ENCODE data around the gene CDK2.
"Not testable (repeated sequence)": the region's sequence is repeated elsewhere in the genome, so short reads cannot be mapped to it uniquely, and the experiment has no call there.

Gene CDK2

GRCh38 chr12:55978393-55978792 lies 11.8 kb downstream of the CDK2 start:
- Histone ChIP-seq H2AFZ (ENCODE audit: low read depth, low read length) (no peak overlapping the region), H3K4me2 (ENCODE audit: low read length) (no peak overlapping the region), H3K79me2 (ENCODE audit: low read length) (peaks cover 20% of the 10 kb centered on the region)

GRCh38 chr12:55979069-55979468 lies 12.4 kb downstream of the CDK2 start:
- no peak overlapping the region for H3K9ac ChIP-seq (ENCODE audit: low read length)
- no peak overlapping the region for H2AFZ ChIP-seq (ENCODE audit: low read depth, low read length)
- no peak overlapping the region for H3K4me3 ChIP-seq (ENCODE audit: low read length)
- H3K27me3 ChIP-seq (ENCODE audit: low read depth, low read length) = no peaks in the 10 kb centered on the region
- TF ChIP-seq EZH2phosphoT487 (IDR thresholded peaks at IDR 0.05; ENCODE audit: low read depth) = no peak
- no peak for TF ChIP-seq CTCF (IDR thresholded peaks at IDR 0.05; ENCODE audit: low read depth, low read length)
- H4K20me1 ChIP-seq (ENCODE audit: insufficient read depth, low read length) = no peaks in the 10 kb centered on the region
- H3K36me3 ChIP-seq (replicated peaks; ENCODE audit: low read depth, low read length) = peaks cover 11% of the 10 kb centered on the region
- no peak overlapping the region for H3K27ac ChIP-seq (ENCODE audit: low read length)
- H3K9me3 ChIP-seq (ENCODE audit: insufficient read depth, low read length) = no peaks in the 10 kb centered on the region
- H3K79me2 ChIP-seq (ENCODE audit: low read length) = peaks cover 19% of the 10 kb centered on the region
- H3K4me2 ChIP-seq (ENCODE audit: low read length) = no peak overlapping the region
- peaks cover 7% of the 10 kb centered on the region for H3K4me1 ChIP-seq (ENCODE audit: low read length)

More at GRCh38 chr12:55978393-55978792, 11.8 kb downstream of the CDK2 start:
- Histone ChIP-seq H3K36me3 (replicated peaks; ENCODE audit: low read depth, low read length) (peaks cover 11% of the 10 kb centered on the region), H3K9me3 (ENCODE audit: insufficient read depth, low read length) (no peaks in the 10 kb centered on the region), H3K27me3 (ENCODE audit: low read depth, low read length) (no peaks in the 10 kb centered on the region), H3K9ac (ENCODE audit: low read length) (no peak overlapping the region), H4K20me1 (ENCODE audit: insufficient read depth, low read length) (no peaks in the 10 kb centered on the region), H3K4me3 (ENCODE audit: low read length) (no peak overlapping the region), H3K4me1 (ENCODE audit: low read length) (peaks cover 7% of the 10 kb centered on the region), H3K27ac (ENCODE audit: low read length) (no peak overlapping the region)
- no peak for TF ChIP-seq CTCF (IDR thresholded peaks at IDR 0.05; ENCODE audit: low read depth, low read length)
- TF ChIP-seq EZH2phosphoT487 (IDR thresholded peaks at IDR 0.05; ENCODE audit: low read depth) = no peak

- not testable (repeated sequence) for H3K9me3 ChIP-seq (ENCODE audit: insufficient read depth, low read length); H3K9ac ChIP-seq (ENCODE audit: low read length); H3K79me2 ChIP-seq (ENCODE audit: low read length); H4K20me1 ChIP-seq (ENCODE audit: insufficient read depth, low read length); H3K27ac ChIP-seq (ENCODE audit: low read length); H3K27me3 ChIP-seq (ENCODE audit: low read depth, low read length); H3K4me3 ChIP-seq (ENCODE audit: low read length); H2AFZ ChIP-seq (ENCODE audit: low read depth, low read length); H3K4me2 ChIP-seq (ENCODE audit: low read length); H3K36me3 ChIP-seq (replicated peaks; ENCODE audit: low read depth, low read length)
- H3K4me1 ChIP-seq (ENCODE audit: low read length) = peaks cover 20% of the 10 kb centered on the region
Observed at GRCh38 chr12:55981882-55982281, 15.3 kb downstream of the CDK2 start.

GRCh38 chr12:55982319-55982936 lies 15.8 kb downstream of the CDK2 start:
- Histone ChIP-seq H3K79me2 (ENCODE audit: low read length) (no peaks in the 10 kb centered on the region), H3K27ac (ENCODE audit: low read length) (no peak overlapping the region), H3K4me1 (ENCODE audit: low read length) (peaks cover 25% of the 10 kb centered on the region), H3K27me3 (ENCODE audit: low read depth, low read length) (no peaks in the 10 kb centered on the region), H2AFZ (ENCODE audit: low read depth, low read length) (no peak overlapping the region), H3K4me3 (ENCODE audit: low read length) (no peak overlapping the region), H4K20me1 (ENCODE audit: insufficient read depth, low read length) (no peaks in the 10 kb centered on the region), H3K36me3 (replicated peaks; ENCODE audit: low read depth, low read length) (peaks cover 5% of the 10 kb centered on the region), H3K9ac (ENCODE audit: low read length) (no peak overlapping the region), H3K9me3 (ENCODE audit: insufficient read depth, low read length) (no peaks in the 10 kb centered on the region), H3K4me2 (ENCODE audit: low read length) (no peak overlapping the region)
- no peak for TF ChIP-seq CTCF (IDR thresholded peaks at IDR 0.05; ENCODE audit: low read depth, low read length)
- no peak for TF ChIP-seq EZH2phosphoT487 (IDR thresholded peaks at IDR 0.05; ENCODE audit: low read depth)

Measured in OCI-LY3 (cell line).